MM.1S (cell line): Measurements from ENCODE around the gene MFSD1.

Experiments
- DNase-seq: peaks from one replicate; pipeline ENCODE4 v3.0.0-alpha.2; 2015
- H2AFZ ChIP-seq: fragments of 300-600 bp; sonication (generic); 2 replicates; pipeline ENCODE4 v1.6.0; 2016; ENCODE audit warnings: antibody characterized with exemption, low read length
- H3F3A ChIP-seq: fragments of 300-600 bp; sonication (generic); 2 replicates; pipeline ENCODE4 v1.6.1; 2016; ENCODE audit warnings: mild to moderate bottlenecking, antibody characterized with exemption, low read length, moderate library complexity, mixed read lengths; ENCODE audit not compliant: insufficient read depth
- H3K27ac ChIP-seq: fragments of 300-600 bp; sonication (generic); 2 replicates; pipeline ENCODE4 v1.5.1; 2016; ENCODE audit warnings: mild to moderate bottlenecking, low read length
- H3K27me3 ChIP-seq: fragments of 300-600 bp; sonication (generic); replicated peaks from 2 replicates; pipeline ENCODE4 v1.6.0; 2016; ENCODE audit warnings: low read length; ENCODE audit not compliant: insufficient read depth
- H3K36me3 ChIP-seq: fragments of 300-600 bp; sonication (generic); replicated peaks from 2 replicates; pipeline ENCODE4 v1.6.1; 2016; ENCODE audit warnings: mild to moderate bottlenecking, low read length, mixed read lengths; ENCODE audit not compliant: insufficient read depth
- H3K4me1 ChIP-seq: fragments of 300-600 bp; sonication (generic); 2 replicates; pipeline ENCODE4 v1.6.1; 2016; ENCODE audit warnings: low read length, mixed read lengths
- H3K4me2 ChIP-seq: fragments of 300-600 bp; sonication (generic); 2 replicates; pipeline ENCODE4 v1.6.0; 2016; ENCODE audit warnings: low read depth, low read length
- H3K4me3 ChIP-seq: fragments of 300-600 bp; sonication (generic); 2 replicates; pipeline ENCODE4 v1.5.1; 2016; ENCODE audit warnings: low read length, mixed read lengths
- H3K79me2 ChIP-seq: fragments of 300-600 bp; sonication (generic); 2 replicates; pipeline ENCODE4 v1.6.1; 2016; ENCODE audit warnings: mixed run types, low read length, mixed read lengths
- H3K9ac ChIP-seq: fragments of 300-600 bp; sonication (generic); 2 replicates; pipeline ENCODE4 v1.6.1; 2016; ENCODE audit warnings: low read length, mixed read lengths
- H3K9me2 ChIP-seq: fragments of 300-600 bp; sonication (generic); replicated peaks from 2 replicates; pipeline ENCODE4 v1.6.1; 2016; ENCODE audit warnings: mild to moderate bottlenecking, low read length, mixed read lengths; ENCODE audit not compliant: insufficient read depth
- H3K9me3 ChIP-seq: fragments of 300-600 bp; sonication (generic); replicated peaks from 2 replicates; pipeline ENCODE4 v1.6.1; 2016; ENCODE audit warnings: mild to moderate bottlenecking, low read length, mixed read lengths; ENCODE audit not compliant: insufficient read depth
- H4K20me1 ChIP-seq: fragments of 300-600 bp; sonication (generic); 2 replicates; pipeline ENCODE4 v1.6.1; 2016; ENCODE audit warnings: mild to moderate bottlenecking, low read length, moderate library complexity, mixed read lengths; ENCODE audit not compliant: insufficient read depth
- EZH2 ChIP-seq: fragments of 300-600 bp; sonication (generic); optimal IDR thresholded peaks from 2 replicates; pipeline ENCODE3; 2017; ENCODE audit warnings: low read depth, mild to moderate bottlenecking, antibody characterized with exemption, low read length, mixed read lengths
- EZH2phosphoT487 ChIP-seq: fragments of 300-600 bp; sonication (generic); IDR thresholded peaks from 2 replicates; pipeline ENCODE4 v1.6.1; 2018; ENCODE audit warnings: antibody characterized with exemption, low read length
- TF ChIP-seq, protein P1 (sequence below): fragments of 300-600 bp; sonication (generic); IDR thresholded peaks from 2 replicates; pipeline ENCODE4 v1.5.1; 2016; ENCODE audit warnings: antibody characterized with exemption, low read length, mixed read lengths

MFSD1 gene

DNA sequence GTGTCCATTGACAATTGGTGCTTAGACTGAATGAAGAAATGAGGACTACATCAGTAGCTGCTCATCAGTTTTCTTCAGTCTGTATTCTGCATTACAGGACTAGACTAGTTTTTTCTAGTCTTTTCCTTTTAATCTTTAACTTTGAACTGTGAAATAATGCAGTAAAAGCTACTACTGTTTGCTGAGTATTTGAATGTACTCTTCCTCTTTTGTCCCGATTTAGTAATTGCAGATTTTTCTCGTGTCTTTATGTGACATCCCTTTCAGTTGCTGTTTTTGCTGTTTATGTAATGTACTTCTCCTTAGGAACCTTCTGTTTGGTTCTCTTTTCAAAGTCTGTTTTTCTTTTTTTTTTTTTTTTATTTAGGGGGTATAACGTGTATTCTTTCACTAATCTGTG is 17.4 kb downstream of the MFSD1 start:
- TF ChIP-seq EZH2phosphoT487, result no peak
- TF ChIP-seq EZH2, result no peak
- TF ChIP-seq, protein P1, sequence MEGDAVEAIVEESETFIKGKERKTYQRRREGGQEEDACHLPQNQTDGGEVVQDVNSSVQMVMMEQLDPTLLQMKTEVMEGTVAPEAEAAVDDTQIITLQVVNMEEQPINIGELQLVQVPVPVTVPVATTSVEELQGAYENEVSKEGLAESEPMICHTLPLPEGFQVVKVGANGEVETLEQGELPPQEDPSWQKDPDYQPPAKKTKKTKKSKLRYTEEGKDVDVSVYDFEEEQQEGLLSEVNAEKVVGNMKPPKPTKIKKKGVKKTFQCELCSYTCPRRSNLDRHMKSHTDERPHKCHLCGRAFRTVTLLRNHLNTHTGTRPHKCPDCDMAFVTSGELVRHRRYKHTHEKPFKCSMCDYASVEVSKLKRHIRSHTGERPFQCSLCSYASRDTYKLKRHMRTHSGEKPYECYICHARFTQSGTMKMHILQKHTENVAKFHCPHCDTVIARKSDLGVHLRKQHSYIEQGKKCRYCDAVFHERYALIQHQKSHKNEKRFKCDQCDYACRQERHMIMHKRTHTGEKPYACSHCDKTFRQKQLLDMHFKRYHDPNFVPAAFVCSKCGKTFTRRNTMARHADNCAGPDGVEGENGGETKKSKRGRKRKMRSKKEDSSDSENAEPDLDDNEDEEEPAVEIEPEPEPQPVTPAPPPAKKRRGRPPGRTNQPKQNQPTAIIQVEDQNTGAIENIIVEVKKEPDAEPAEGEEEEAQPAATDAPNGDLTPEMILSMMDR, result no peak
- H3K4me2 ChIP-seq, result no peak overlapping the region
- no peaks in the 10 kb centered on the region for H3K79me2 ChIP-seq

DNA sequence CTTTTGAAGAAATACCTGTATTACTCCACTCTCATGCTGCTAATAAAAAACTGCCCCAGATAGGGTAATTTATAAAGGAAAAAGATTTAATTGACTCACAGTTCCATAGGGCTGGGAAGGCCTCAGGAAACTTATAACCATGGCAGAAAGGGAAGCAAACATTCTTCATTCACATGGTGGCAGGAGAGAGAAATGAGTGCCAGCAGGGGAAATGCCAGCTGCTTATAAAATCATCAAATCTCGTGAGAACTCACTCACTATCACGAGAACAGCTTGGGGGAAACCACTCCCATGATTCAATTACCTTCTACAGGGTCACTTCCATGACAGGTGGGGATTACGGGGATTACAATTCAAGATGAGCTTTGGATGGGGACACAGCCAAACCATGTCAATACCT is 18.7 kb downstream of the MFSD1 start:
- no peaks in the 10 kb centered on the region for H4K20me1 ChIP-seq
- H3K27me3 ChIP-seq, result no peaks in the 10 kb centered on the region
- TF ChIP-seq EZH2phosphoT487 (no peak), EZH2 (no peak)
- TF ChIP-seq, protein P1, result no peak
- H3K9ac ChIP-seq, result no peak overlapping the region
- H3K27ac ChIP-seq, result no peak overlapping the region
- H3K36me3 ChIP-seq, result peaks cover 5% of the 10 kb centered on the region; the same call in 1 of the 2 replicates
- H3K9me2 ChIP-seq, result no peaks in the 10 kb centered on the region
- H3K79me2 ChIP-seq, result no peaks in the 10 kb centered on the region
- H3K4me3 ChIP-seq, result no peak overlapping the region
- no peak for DNase-seq
- no peaks in the 10 kb centered on the region for H3F3A ChIP-seq
- H2AFZ ChIP-seq, result no peak overlapping the region
- no peak overlapping the region for H3K4me2 ChIP-seq
- no peaks in the 10 kb centered on the region for H3K9me3 ChIP-seq
- H3K4me1 ChIP-seq, result no peaks in the 10 kb centered on the region

More for the DNA sequence above, 17.4 kb downstream of the MFSD1 start:
- Histone ChIP-seq H3K27ac (no peak overlapping the region), H3K4me3 (no peak overlapping the region), H2AFZ (no peak overlapping the region), H3K27me3 (no peaks in the 10 kb centered on the region), H3K4me1 (no peaks in the 10 kb centered on the region), H3K9ac (no peak overlapping the region), H3K36me3 (peaks cover 5% of the 10 kb centered on the region; the same call in 1 of the 2 replicates), H4K20me1 (no peaks in the 10 kb centered on the region), H3K9me2 (no peaks in the 10 kb centered on the region), H3F3A (no peaks in the 10 kb centered on the region), H3K9me3 (no peaks in the 10 kb centered on the region)
- no peak for DNase-seq

DNA sequence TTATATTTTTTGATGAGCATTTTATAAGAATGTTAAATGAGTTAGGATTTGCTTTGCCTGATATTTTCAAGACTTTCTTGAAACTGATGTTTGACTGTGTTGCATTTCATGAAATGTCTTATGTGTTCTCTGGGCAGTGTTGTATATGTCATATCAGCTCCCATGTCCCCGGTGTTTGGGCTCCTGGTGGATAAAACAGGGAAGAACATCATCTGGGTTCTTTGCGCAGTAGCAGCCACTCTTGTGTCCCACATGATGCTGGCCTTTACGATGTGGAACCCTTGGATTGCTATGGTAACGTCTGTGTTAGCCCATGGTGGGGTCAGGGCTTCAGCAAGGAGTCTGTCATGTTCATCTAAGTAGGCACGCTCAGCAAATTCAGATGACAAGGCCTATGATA is 20.0 kb downstream of the MFSD1 start:
- no peak for DNase-seq
- H3K9ac ChIP-seq, result no peak overlapping the region
- no peaks in the 10 kb centered on the region for H3K79me2 ChIP-seq
- no peaks in the 10 kb centered on the region for H3K9me3 ChIP-seq
- no peak overlapping the region for H3K27ac ChIP-seq
- no peak overlapping the region for H3K4me2 ChIP-seq
- no peaks in the 10 kb centered on the region for H3F3A ChIP-seq
- no peaks in the 10 kb centered on the region for H3K4me1 ChIP-seq
- TF ChIP-seq EZH2phosphoT487 (no peak), EZH2 (no peak)
- TF ChIP-seq, protein P1, result no peak
- peaks cover 5% of the 10 kb centered on the region; the same call in 1 of the 2 replicates for H3K36me3 ChIP-seq
- no peaks in the 10 kb centered on the region for H4K20me1 ChIP-seq
- no peak overlapping the region for H3K4me3 ChIP-seq
- H3K9me2 ChIP-seq, result no peaks in the 10 kb centered on the region
- H3K27me3 ChIP-seq, result no peaks in the 10 kb centered on the region
- no peak overlapping the region for H2AFZ ChIP-seq
